Endothelial cell (in vitro differentiated cells): ENCODE measurements around the gene RAD50. TPM values are rescaled to one million over a fixed set of nuclear protein-coding genes. Genes with fewer than 3 reads are reported as not detected.

ENCODE experiments used
- DNase-seq: peaks from one replicate; pipeline ENCODE4 v3.0.0; 2021; ENCODE audit warnings: low spot score
- H3K27ac Mint-ChIP-seq: one replicate; pipeline ENCODE4 v1.8.0; 2021; ENCODE audit warnings: mixed read lengths, inconsistent platforms; ENCODE audit not compliant: unreplicated experiment
- H3K27me3 Mint-ChIP-seq: one replicate; pipeline ENCODE4 v1.8.0; 2021; ENCODE audit warnings: mild to moderate bottlenecking, moderate library complexity, mixed read lengths, inconsistent platforms; ENCODE audit not compliant: unreplicated experiment
- H3K36me3 Mint-ChIP-seq: one replicate; pipeline ENCODE4 v1.8.0; 2021; ENCODE audit warnings: mild to moderate bottlenecking, low read depth, mixed read lengths, inconsistent platforms; ENCODE audit not compliant: unreplicated experiment
- H3K4me1 Mint-ChIP-seq: one replicate; pipeline ENCODE4 v1.8.0; 2021; ENCODE audit warnings: mild to moderate bottlenecking, mixed read lengths, inconsistent platforms; ENCODE audit not compliant: unreplicated experiment
- H3K4me3 Mint-ChIP-seq: one replicate; pipeline ENCODE4 v1.8.0; 2021; ENCODE audit warnings: mild to moderate bottlenecking, mixed read lengths, inconsistent platforms; ENCODE audit not compliant: unreplicated experiment
- H3K9me3 Mint-ChIP-seq: one replicate; pipeline ENCODE4 v1.8.0; 2021; ENCODE audit warnings: mixed read lengths, inconsistent platforms; ENCODE audit not compliant: unreplicated experiment
- CTCF ChIP-seq: fragments of 200-600 bp; sonication (generic); IDR thresholded peaks from one replicate; pipeline ENCODE4 v1.5.0; 2021; ENCODE audit warnings: antibody characterized with exemption; ENCODE audit not compliant: unreplicated experiment
- total RNA-seq: library from RNA; stranded (reverse); fragmentation: NEBNext Ultra II Directional; extraction: Animal tissue kit (Norgen Biotek cat#: 25700); gene quantifications from one replicate; pipeline ENCODE4 v1.2.1, GENCODE V29; 2021; ENCODE audit not compliant: unreplicated experiment

RAD50 gene
- total RNA-seq, 1 donor from 2014 or later = 20.0 TPM

- Mint-ChIP-seq H3K4me1 (no peaks in the 10 kb centered on the region), H3K4me3 (no peak overlapping the region), H3K36me3 (no peaks in the 10 kb centered on the region), H3K9me3 (no peaks in the 10 kb centered on the region), H3K27ac (no peak overlapping the region), H3K27me3 (no peaks in the 10 kb centered on the region)
- TF ChIP-seq CTCF = no peak
- no peak for DNase-seq
Observed at GRCh38 chr5:132586063-132586462, 29.3 kb downstream of the RAD50 start.

- no peak for DNase-seq
- no peaks in the 10 kb centered on the region for H3K36me3 Mint-ChIP-seq
- H3K27me3 Mint-ChIP-seq = peaks cover 2% of the 10 kb centered on the region
- H3K4me3 Mint-ChIP-seq = no peak overlapping the region
- no peaks in the 10 kb centered on the region for H3K9me3 Mint-ChIP-seq
- no peak overlapping the region for H3K27ac Mint-ChIP-seq
- no peak for TF ChIP-seq CTCF
- H3K4me1 Mint-ChIP-seq = peaks cover 10% of the 10 kb centered on the region
Observed at GRCh38 chr5:132589467-132589866, 32.7 kb downstream of the RAD50 start.

GRCh38 chr5:132591145-132591544 is 34.4 kb downstream of the RAD50 start:
- TF ChIP-seq CTCF = no peak

GRCh38 chr5:132592521-132592920 is 35.7 kb downstream of the RAD50 start:
- no peak for TF ChIP-seq CTCF
- peaks cover 2% of the 10 kb centered on the region for H3K27me3 Mint-ChIP-seq
- H3K4me3 Mint-ChIP-seq = no peak overlapping the region
- no peak for DNase-seq
- no peak overlapping the region for H3K27ac Mint-ChIP-seq
- H3K4me1 Mint-ChIP-seq = peaks cover 10% of the 10 kb centered on the region
- H3K36me3 Mint-ChIP-seq = no peaks in the 10 kb centered on the region
- H3K9me3 Mint-ChIP-seq = no peaks in the 10 kb centered on the region

More at GRCh38 chr5:132591145-132591544, 34.4 kb downstream of the RAD50 start:
- DNase-seq = no peak
- peaks cover 10% of the 10 kb centered on the region for H3K4me1 Mint-ChIP-seq
- H3K27me3 Mint-ChIP-seq = peaks cover 2% of the 10 kb centered on the region
- H3K4me3 Mint-ChIP-seq = no peak overlapping the region
- H3K9me3 Mint-ChIP-seq = no peaks in the 10 kb centered on the region
- H3K36me3 Mint-ChIP-seq = no peaks in the 10 kb centered on the region
- H3K27ac Mint-ChIP-seq = no peak overlapping the region

GRCh38 chr5:132594170-132594569 is 37.4 kb downstream of the RAD50 start:
- Mint-ChIP-seq H3K9me3 (no peaks in the 10 kb centered on the region), H3K36me3 (no peaks in the 10 kb centered on the region), H3K4me1 (peaks cover 10% of the 10 kb centered on the region), H3K27me3 (peaks cover 2% of the 10 kb centered on the region), H3K4me3 (no peak overlapping the region), H3K27ac (no peak overlapping the region)
- no peak for TF ChIP-seq CTCF
- DNase-seq = no peak
